ENCODE measurements around the gene ATP6V0A1.

GRCh38 chr17:42429726-42430447 is 28.8 kb upstream of the ATP6V0A1 start:
- TF ChIP-seq CTCF (IDR thresholded peaks at IDR 0.05) (no peak), POLR2AphosphoS5 (IDR thresholded peaks at IDR 0.05) (no peak)
